GM10266 (cell line): ENCODE data around the gene SPACA7.
"Not testable (repeated sequence)": the region's sequence is repeated elsewhere in the genome, so short reads cannot be mapped to it uniquely, and the experiment has no call there.

Experiments
- DNase-seq: peaks from one replicate; pipeline ENCODE4 v3.0.0; 2012; ENCODE audit errors: extremely low spot score
- TF ChIP-seq, protein P1 (sequence below): IDR thresholded peaks from 2 replicates; pipeline ENCODE4 v1.5.1; 2012; ENCODE audit warnings: mild to moderate bottlenecking, low read depth; ENCODE audit not compliant: control insufficient read depth, insufficient read depth; ENCODE audit errors: missing control alignments

Gene SPACA7

GRCh38 chr13:112392719-112393118 lies 16.6 kb downstream of the SPACA7 start:
- TF ChIP-seq, protein P1, sequence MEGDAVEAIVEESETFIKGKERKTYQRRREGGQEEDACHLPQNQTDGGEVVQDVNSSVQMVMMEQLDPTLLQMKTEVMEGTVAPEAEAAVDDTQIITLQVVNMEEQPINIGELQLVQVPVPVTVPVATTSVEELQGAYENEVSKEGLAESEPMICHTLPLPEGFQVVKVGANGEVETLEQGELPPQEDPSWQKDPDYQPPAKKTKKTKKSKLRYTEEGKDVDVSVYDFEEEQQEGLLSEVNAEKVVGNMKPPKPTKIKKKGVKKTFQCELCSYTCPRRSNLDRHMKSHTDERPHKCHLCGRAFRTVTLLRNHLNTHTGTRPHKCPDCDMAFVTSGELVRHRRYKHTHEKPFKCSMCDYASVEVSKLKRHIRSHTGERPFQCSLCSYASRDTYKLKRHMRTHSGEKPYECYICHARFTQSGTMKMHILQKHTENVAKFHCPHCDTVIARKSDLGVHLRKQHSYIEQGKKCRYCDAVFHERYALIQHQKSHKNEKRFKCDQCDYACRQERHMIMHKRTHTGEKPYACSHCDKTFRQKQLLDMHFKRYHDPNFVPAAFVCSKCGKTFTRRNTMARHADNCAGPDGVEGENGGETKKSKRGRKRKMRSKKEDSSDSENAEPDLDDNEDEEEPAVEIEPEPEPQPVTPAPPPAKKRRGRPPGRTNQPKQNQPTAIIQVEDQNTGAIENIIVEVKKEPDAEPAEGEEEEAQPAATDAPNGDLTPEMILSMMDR: no peak
- no peak for DNase-seq

DNA sequence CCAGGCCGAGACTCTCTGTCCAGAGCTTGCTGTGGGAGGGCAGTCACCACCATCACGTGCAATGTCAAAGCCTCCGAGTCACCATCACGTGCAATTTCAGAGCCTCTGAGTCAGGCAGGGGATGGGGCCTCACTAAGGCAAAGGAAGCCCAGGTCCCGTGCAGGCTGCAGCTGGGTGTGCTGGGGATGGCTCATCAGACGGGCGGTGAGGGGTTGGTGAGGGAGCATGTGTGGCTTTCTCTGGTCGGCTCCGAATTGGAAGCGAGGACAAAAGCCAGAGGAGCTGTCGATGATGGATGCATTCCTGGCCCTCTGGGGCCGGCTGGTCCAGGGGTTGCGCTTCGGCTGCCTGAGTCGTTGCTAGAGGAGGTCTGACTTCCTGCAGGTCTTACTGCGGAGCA lies 18.9 kb downstream of the SPACA7 start:
- not testable (repeated sequence) for DNase-seq

GRCh38 chr13:112395941-112396340 lies 19.8 kb downstream of the SPACA7 start:
- not testable (repeated sequence) for DNase-seq

DNA sequence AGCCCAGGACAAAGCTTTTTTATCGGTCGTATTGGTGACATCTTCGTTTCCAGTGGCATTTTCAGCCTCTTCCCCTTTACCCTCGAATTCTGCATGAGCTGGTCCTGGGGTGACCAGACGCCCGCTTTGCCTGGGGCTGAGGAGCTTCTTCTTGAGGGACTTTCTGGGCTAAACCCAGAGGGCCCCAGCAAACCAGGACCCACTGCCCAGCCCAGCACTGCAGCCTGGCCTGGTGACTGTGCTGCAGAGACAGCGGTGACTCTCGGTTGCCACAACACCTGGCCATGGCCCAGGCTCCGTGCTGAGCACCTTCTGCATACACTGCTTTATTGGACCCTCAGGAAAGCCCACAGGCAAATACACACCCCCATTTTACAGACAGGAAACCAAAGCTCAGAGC lies 21.0 kb downstream of the SPACA7 start:
- DNase-seq: no peak
- TF ChIP-seq, protein P1: no peak

DNA sequence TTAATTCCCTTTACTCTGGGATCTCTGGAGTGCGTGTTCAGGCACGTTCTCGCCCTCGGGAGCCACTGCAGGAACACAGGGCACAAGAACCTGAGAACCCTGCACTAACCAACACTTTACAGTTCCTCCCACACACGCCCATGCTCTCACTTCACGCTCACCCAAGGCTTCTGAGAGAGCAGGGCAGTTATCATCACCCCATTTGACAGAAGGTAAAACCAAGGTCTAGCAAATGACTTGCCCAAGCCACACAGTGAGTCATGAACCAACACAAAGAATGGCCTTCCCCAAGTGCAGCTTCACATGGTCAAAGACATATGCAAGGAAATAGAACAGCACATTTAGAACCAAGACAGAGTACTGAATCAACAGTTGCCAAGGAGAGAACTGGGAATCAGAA lies 22.2 kb downstream of the SPACA7 start:
- DNase-seq: not testable (repeated sequence)

DNA sequence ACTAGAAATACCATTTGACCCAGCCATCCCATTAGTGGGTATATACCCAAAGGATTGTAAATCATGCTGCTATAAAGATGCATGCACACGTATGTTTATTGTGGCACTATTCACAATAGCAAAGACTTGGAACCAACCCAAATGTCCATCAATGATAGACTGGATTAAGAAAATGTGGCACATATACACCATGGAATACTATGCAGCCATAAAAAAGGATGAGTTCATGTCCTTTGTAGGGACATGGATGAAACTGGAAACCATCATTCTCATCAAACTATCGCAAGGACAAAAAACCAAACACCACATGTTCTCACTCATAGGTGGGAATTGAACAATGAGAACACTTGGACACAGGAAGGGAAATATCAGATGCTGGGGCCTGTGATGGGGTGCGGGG lies 33.7 kb downstream of the SPACA7 start:
- not testable (repeated sequence) for DNase-seq

- no peak for DNase-seq
- TF ChIP-seq, protein P1: no peak
These were observed 40.5 kb downstream of the SPACA7 start for GRCh38 chr13:112416647-112417046.

DNA sequence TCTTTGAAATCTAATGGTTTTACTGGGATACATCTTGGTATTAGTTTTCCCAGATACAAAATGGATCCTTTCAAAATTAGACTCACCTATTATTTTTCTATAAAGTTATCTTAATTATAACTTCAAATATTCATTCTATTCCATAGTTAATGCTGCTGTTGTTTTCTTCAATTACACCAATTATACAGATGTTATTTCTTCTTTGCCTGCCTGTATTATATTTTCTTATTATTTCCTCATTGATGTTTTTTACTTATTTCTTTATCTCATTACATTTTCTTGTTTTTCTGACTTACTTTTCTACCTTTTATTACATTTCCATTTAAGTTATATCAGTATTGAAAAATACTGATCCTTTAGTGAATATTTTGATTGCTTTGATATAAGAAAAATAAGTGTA lies 40.9 kb downstream of the SPACA7 start:
- no peak for DNase-seq
- TF ChIP-seq, protein P1: no peak

GRCh38 chr13:112424098-112424497 lies 47.9 kb downstream of the SPACA7 start:
- TF ChIP-seq, protein P1: no peak
- DNase-seq: no peak

DNA sequence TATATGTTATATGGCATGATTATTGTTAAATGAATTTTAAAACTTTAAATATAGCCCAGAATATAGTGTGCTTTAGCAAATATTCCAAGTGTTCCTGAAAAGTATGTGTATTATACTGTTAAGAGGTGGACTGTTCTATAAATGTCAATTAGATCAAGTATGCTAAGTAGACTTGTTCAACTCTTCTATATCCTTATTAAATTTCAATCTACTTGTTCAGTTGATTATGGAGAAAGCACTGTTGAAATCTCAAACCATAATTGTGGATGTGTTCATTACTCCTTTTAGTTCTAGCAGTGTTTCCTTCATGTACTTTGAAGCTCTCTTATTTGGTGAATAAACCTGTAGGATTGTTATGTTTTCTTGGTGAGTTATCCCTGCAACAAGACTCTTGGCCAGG lies 52.5 kb downstream of the SPACA7 start:
- DNase-seq: no peak
- TF ChIP-seq, protein P1: no peak
